H1 (cell line): ENCODE results near the gene SLC26A1. TPM values are rescaled to one million over a fixed set of nuclear protein-coding genes. Genes with fewer than 3 reads are reported as not detected.

Experiments
- CTCF ChIA-PET: fragments of 300-600 bp; sonication (Branson Sonifier 250); formaldehyde crosslinking; loops from one replicate; lab custom pipeline; 2021; ENCODE audit not compliant: partially characterized antibody; lab: Charles Lee
- POLR2A ChIA-PET: fragments of 300-600 bp; sonication (Branson Sonifier 250); formaldehyde crosslinking; loops from one replicate; lab custom pipeline; 2021; ENCODE audit warnings: inconsistent platforms; ENCODE audit not compliant: partially characterized antibody; lab: Charles Lee
- DNase-seq, 2 experiments: peaks; one replicate each; pipeline versions ENCODE4 v3.0.0 to v3.0.0-alpha.2; 2010 to 2022; ENCODE audit warnings: low spot score in 2 of 2, low read depth in 1 of 2, mixed read lengths in 1 of 2
- FAIRE-seq: peaks from 2 replicates; lab custom pipeline; 2011; peaks lifted over from hg19 to GRCh38; lab: Jason Lieb, UNC
- H2AFZ ChIP-seq: 2 replicates; pipeline ENCODE4 v1.8.1; 2012; ENCODE audit warnings: low read length, inconsistent platforms
- H2AK5ac ChIP-seq: 2 replicates; pipeline ENCODE4 v1.6.1; 2013; ENCODE audit warnings: low read depth, low read length
- H2BK120ac ChIP-seq: replicated peaks from 2 replicates; pipeline ENCODE3; 2013; ENCODE audit warnings: low read depth, low read length, inconsistent platforms
- H2BK12ac ChIP-seq: 2 replicates; pipeline ENCODE4 v1.6.1; 2013; ENCODE audit warnings: low read depth, low read length
- H2BK15ac ChIP-seq: 2 replicates; pipeline ENCODE4 v1.6.1; 2013; ENCODE audit warnings: low read length
- H2BK20ac ChIP-seq: 2 replicates; pipeline ENCODE4 v1.6.1; 2013; ENCODE audit warnings: low read length
- H2BK5ac ChIP-seq: 2 replicates; pipeline ENCODE4 v1.6.1; 2013; ENCODE audit warnings: low read depth, low read length
- H3K14ac ChIP-seq: 2 replicates; pipeline ENCODE4 v1.6.1; 2013; ENCODE audit warnings: inconsistent platforms; ENCODE audit not compliant: insufficient read length
- H3K18ac ChIP-seq: 2 replicates; pipeline ENCODE4 v1.6.1; 2013; ENCODE audit warnings: low read length; ENCODE audit errors: extremely low read depth
- H3K23ac ChIP-seq: 2 replicates; pipeline ENCODE4 v1.6.1; 2013; ENCODE audit warnings: inconsistent platforms; ENCODE audit not compliant: insufficient read length
- H3K23me2 ChIP-seq: 2 replicates; pipeline ENCODE4 v1.6.1; 2013; ENCODE audit warnings: low read depth, low read length
- H3K27ac ChIP-seq: 2 replicates; pipeline ENCODE4 v1.6.1; 2011; ENCODE audit warnings: low read depth, low read length, inconsistent platforms
- H3K27me3 ChIP-seq, 4 experiments: replicated peaks in 1 of 4; 1 replicate in 1 of 4; 2 replicates in 3 of 4; pipeline versions ENCODE4 v1.6.1 to v1.8.1; 2011 to 2013; ENCODE audit warnings: low read length in 3 of 4, mild to moderate bottlenecking in 3 of 4, inconsistent platforms in 2 of 4, mixed read lengths in 2 of 4, moderate library complexity in 1 of 4; ENCODE audit not compliant: control insufficient read depth in 3 of 4, insufficient read depth in 3 of 4; ENCODE audit errors: extremely low read depth in 1 of 4
- H3K36me3 ChIP-seq, 4 experiments: 2 replicates each; pipeline versions ENCODE4 v1.6.1 to v1.8.1; 2011 to 2013; ENCODE audit warnings: mild to moderate bottlenecking in 4 of 4, low read length in 3 of 4, moderate library complexity in 2 of 4, control low read depth in 1 of 4, inconsistent platforms in 1 of 4; ENCODE audit not compliant: insufficient read depth in 4 of 4, control insufficient read depth in 2 of 4
- H3K4ac ChIP-seq: replicated peaks from 2 replicates; pipeline ENCODE3; 2013; ENCODE audit warnings: low read length, low read depth, mixed read lengths, inconsistent platforms; ENCODE audit not compliant: insufficient read length
- H3K4me1 ChIP-seq, 4 experiments: replicated peaks in 1 of 4; 1 replicate in 1 of 4; 2 replicates in 3 of 4; pipeline versions ENCODE4 v1.6.1 to v1.8.1; 2011 to 2013; ENCODE audit warnings: low read length in 3 of 4, inconsistent platforms in 2 of 4, mixed read lengths in 1 of 4; ENCODE audit not compliant: insufficient read depth in 4 of 4, control insufficient read depth in 3 of 4
- H3K4me2 ChIP-seq, 2 experiments: 2 replicates each; pipeline versions ENCODE4 v1.6.1 to v1.8.1; 2011 to 2013; ENCODE audit warnings: low read depth in 2 of 2, low read length in 2 of 2, control low read depth in 1 of 2, inconsistent platforms in 1 of 2, mild to moderate bottlenecking in 1 of 2; ENCODE audit not compliant: insufficient read depth in 1 of 2
- H3K4me3 ChIP-seq, 4 experiments: fragments of 200-600, 300-600 bp in 1 of 4; sonication (generic), shearing (Covaris generic), sonication (Bioruptor Twin) in 1 of 4; 2 replicates each; pipeline versions ENCODE4 v1.5.1 to v1.8.1; 2011 to 2016; ENCODE audit warnings: low read length in 4 of 4, low read depth in 3 of 4, control low read depth in 2 of 4, inconsistent platforms in 2 of 4, mild to moderate bottlenecking in 2 of 4, mixed read lengths in 1 of 4, moderate library complexity in 1 of 4; ENCODE audit not compliant: insufficient read depth in 2 of 4; ENCODE audit errors: extremely low read depth in 1 of 4
- H3K56ac ChIP-seq: replicated peaks from 2 replicates; pipeline ENCODE3; 2013; ENCODE audit warnings: low read depth, mild to moderate bottlenecking, mixed read lengths, low read length, inconsistent platforms; ENCODE audit not compliant: insufficient read length
- H3K79me1 ChIP-seq: 2 replicates; pipeline ENCODE4 v1.6.1; 2013; ENCODE audit warnings: low read depth, low read length, control low read depth
- H3K79me2 ChIP-seq, 2 experiments: 2 replicates each; pipeline versions ENCODE4 v1.6.1 to v1.8.1; 2012 to 2013; ENCODE audit warnings: low read length in 2 of 2, mild to moderate bottlenecking in 2 of 2, inconsistent platforms in 1 of 2; ENCODE audit not compliant: insufficient read depth in 2 of 2, control insufficient read depth in 1 of 2
- H3K9ac ChIP-seq, 4 experiments: replicated peaks in 1 of 4; 1 replicate in 1 of 4; 2 replicates in 3 of 4; pipeline versions ENCODE4 v1.6.1 to v1.8.1; 2011 to 2013; ENCODE audit warnings: low read depth in 3 of 4, low read length in 3 of 4, control low read depth in 2 of 4, mild to moderate bottlenecking in 2 of 4, moderate library complexity in 2 of 4, inconsistent platforms in 1 of 4; ENCODE audit errors: extremely low read depth in 1 of 4
- H3K9me3 ChIP-seq, 2 experiments: 2 replicates each; pipeline versions ENCODE4 v1.6.1 to v1.8.1; 2012 to 2013; ENCODE audit warnings: mild to moderate bottlenecking in 2 of 2, moderate library complexity in 2 of 2, control low read depth in 1 of 2, inconsistent platforms in 1 of 2, low read depth in 1 of 2, low read length in 1 of 2, mixed read lengths in 1 of 2; ENCODE audit not compliant: insufficient read depth in 2 of 2
- H4K20me1 ChIP-seq, 2 experiments: replicated peaks in 1 of 2; 2 replicates each; pipeline versions ENCODE3 to v1.8.1; 2011 to 2013; ENCODE audit warnings: inconsistent platforms in 2 of 2, low read length in 2 of 2, mild to moderate bottlenecking in 1 of 2; ENCODE audit not compliant: insufficient read depth in 2 of 2, control insufficient read depth in 1 of 2
- H4K5ac ChIP-seq: 2 replicates; pipeline ENCODE4 v1.6.1; 2013; ENCODE audit warnings: low read length, low read depth, mixed read lengths, inconsistent platforms; ENCODE audit not compliant: insufficient read length
- H4K8ac ChIP-seq: 2 replicates; pipeline ENCODE4 v1.8.0; 2013; ENCODE audit warnings: mild to moderate bottlenecking, moderate library complexity, low read length, inconsistent platforms; ENCODE audit not compliant: insufficient read depth; ENCODE audit errors: extremely low read depth
- H4K91ac ChIP-seq: replicated peaks from 2 replicates; pipeline ENCODE3; 2013; ENCODE audit warnings: low read length, mixed read lengths, inconsistent platforms; ENCODE audit not compliant: insufficient read length
- HDAC2 ChIP-seq, 2 experiments: fragments of 300-600 bp in 1 of 2; sonication (generic) in 1 of 2; IDR thresholded peaks; 2 replicates each; pipeline ENCODE4 v1.6.1; 2011 to 2012; ENCODE audit warnings: low read depth in 2 of 2, low read length in 2 of 2, mild to moderate bottlenecking in 2 of 2, moderate library complexity in 2 of 2, borderline replicate concordance in 1 of 2, inconsistent platforms in 1 of 2
- MAFK ChIP-seq: IDR thresholded peaks from 2 replicates; pipeline ENCODE4 v1.6.1; 2012; ENCODE audit warnings: low read depth, mild to moderate bottlenecking, improper control_type of control experiment, low read length
- NANOG ChIP-seq: IDR thresholded peaks from 2 replicates; pipeline ENCODE4 v1.6.1; 2011; ENCODE audit warnings: low read length, low read depth, mild to moderate bottlenecking, inconsistent platforms; ENCODE audit not compliant: insufficient read depth, poor library complexity, severe bottlenecking
- NRF1 ChIP-seq: IDR thresholded peaks from 2 replicates; pipeline ENCODE4 v1.6.1; 2011; ENCODE audit warnings: mild to moderate bottlenecking, low read depth, low read length, improper control_type of control experiment
- RBBP5 ChIP-seq: IDR thresholded peaks from 2 replicates; pipeline ENCODE4 v1.7.1; 2012; ENCODE audit warnings: low read depth, mild to moderate bottlenecking, inconsistent platforms, low read length, moderate library complexity, borderline replicate concordance
- SIRT6 ChIP-seq: IDR thresholded peaks from one replicate; pipeline ENCODE4 v1.7.1; 2012; ENCODE audit warnings: low read length, inconsistent platforms
- SIX5 ChIP-seq: IDR thresholded peaks from 2 replicates; pipeline ENCODE4 v1.6.1; 2011; ENCODE audit warnings: mild to moderate bottlenecking, low read depth, low read length
- WGBS, 2 experiments: shearing (Covaris generic) in 1 of 2; methylation state at CpG; one replicate each; pipeline versions ENCODE4 v1.1.6 to v1.1.7; 2013 to 2015; ENCODE audit warnings: low lambda C conversion rate in 2 of 2, mixed read lengths in 2 of 2, inconsistent platforms in 1 of 2, low coverage in 1 of 2, missing lambda C conversion rate in 1 of 2; ENCODE audit not compliant: insufficient replicate concordance in 2 of 2, insufficient coverage in 1 of 2, insufficient read length in 1 of 2; ENCODE audit errors: extremely low coverage in 1 of 2, missing lambda C conversion rate in 1 of 2; 5-methylcytosine and 5-hydroxymethylcytosine counted together
- polyA plus RNA-seq, 7 experiments: library from polyadenylated mRNA; depleted of rRNA in 3 of 7; stranded (reverse) in 5 of 7; unstranded in 2 of 7; fragments of >200 nt in 5 of 7; fragments of 200-250 nt in 2 of 7; gene quantifications; 1 replicate in 5 of 7; 2 replicates in 1 of 7; 4 replicates in 1 of 7; pipeline versions ENCODE4 v1.2.1 to v1.2.3, GENCODE V29; 2011 to 2013; ENCODE audit warnings: missing spikeins in 2 of 7, mixed read lengths in 2 of 7
- total RNA-seq: library from RNA; stranded (reverse); fragmentation: NEBNext Ultra II Directional; extraction: Animal tissue kit (Norgen Biotek cat#: 25700); gene quantifications from 2 replicates; pipeline ENCODE4 v1.2.1, GENCODE V29; 2021

Gene SLC26A1
- total and polyA plus RNA-seq, 2 of the 8 experiments (the other 6 are each of a cell fraction or from before 2014, with no cell fraction given) = 0.11 TPM; not detected in 1

DNA sequence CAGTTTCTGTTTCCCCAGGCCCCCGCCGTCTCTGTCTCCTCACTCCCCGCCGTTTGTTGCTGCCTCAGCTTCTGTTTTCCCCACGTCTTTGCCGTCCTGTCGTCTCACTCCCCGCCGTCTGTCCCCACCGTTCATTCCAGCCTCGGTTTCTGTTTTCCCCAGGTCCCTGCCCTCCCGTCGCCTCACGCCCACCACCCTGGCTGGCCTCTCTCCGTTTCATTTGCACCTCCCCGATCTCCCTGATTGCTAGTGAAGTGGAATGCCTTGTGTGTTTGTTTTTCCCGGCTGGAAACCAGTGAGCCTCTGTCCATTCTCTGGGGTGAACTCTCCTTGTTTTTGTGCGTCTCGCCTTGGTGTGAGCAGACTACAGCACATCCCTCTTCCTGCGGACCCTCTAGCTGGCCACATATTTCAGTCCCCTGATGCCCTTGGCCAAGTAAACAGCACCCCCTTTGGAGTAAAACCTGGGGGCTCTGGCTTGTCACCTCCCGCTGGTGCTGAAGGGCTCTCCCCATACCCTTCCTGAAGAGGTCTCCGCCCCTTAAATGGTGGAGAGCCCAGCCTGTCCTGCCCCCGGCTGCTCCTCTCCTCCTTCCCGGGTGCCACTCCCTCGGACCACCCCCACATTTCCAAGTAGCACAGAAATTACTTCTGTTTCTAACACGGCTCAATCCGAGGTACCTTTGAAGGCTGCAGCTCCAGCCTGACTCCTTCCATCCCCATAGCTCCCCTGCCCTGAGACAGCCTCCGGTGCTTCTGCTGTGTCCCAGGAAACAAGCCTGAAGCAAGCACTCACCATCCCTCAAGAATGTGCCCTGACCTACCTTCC lies 47.7 kb downstream of the SLC26A1 start:
- DNase-seq (peak in 1 of 2 experiments; percentile 49), FAIRE-seq (no peak)
- H2AK5ac ChIP-seq = 0 out of 2 replicates have a peak overlapping the region, but pooled peaks have one; percentile 5
- no peak overlapping the region for H3K27ac ChIP-seq
- H3K23ac ChIP-seq = no peak overlapping the region
- H2BK12ac ChIP-seq = peak overlapping the region; percentile 68; the same call in 1 of the 2 replicates
- POLR2A ChIA-PET = interaction anchor here (0.5 to 1.7 kb wide), 2 partner anchors 13 to 187 kb away, joined by 3 to 4 read pairs; partner anchors contain the start of genes GAK and TMEM175
- peaks cover 6% of the 10 kb centered on the region; the same call in 1 of the 2 replicates for H3K23me2 ChIP-seq
- H3K79me1 ChIP-seq = no peaks in the 10 kb centered on the region
- peak overlapping the region; percentile 44; the same call in 1 of the 2 replicates for H2BK5ac ChIP-seq
- H3K56ac ChIP-seq = no peak overlapping the region
- no peaks in the 10 kb centered on the region for H3K9me3 ChIP-seq
- peaks cover 0 to under 1% of the 10 kb centered on the region in 2 experiments for H4K20me1 ChIP-seq
- peak overlapping the region; percentile 83 for H2AFZ ChIP-seq
- no peak overlapping the region for H2BK20ac ChIP-seq
- no peak overlapping the region; a peak in 1 of 7 replicates for H3K9ac ChIP-seq
- CTCF ChIA-PET = interaction anchor here (1.0 kb wide), 1 partner anchor 18 kb away, joined by 3 read pairs; no protein-coding TSS in a partner anchor
- peaks cover 0 to 11% (median 6%) of the 10 kb centered on the region in 4 experiments; a peak in 4 of 7 replicates for H3K27me3 ChIP-seq
- H4K91ac ChIP-seq = peak overlapping the region; percentile 46
- H2BK15ac ChIP-seq = peak overlapping the region; percentile 61
- H3K4me2 ChIP-seq = peak overlapping the region; percentile 69 to 83
- H3K79me2 ChIP-seq = no peaks in the 10 kb centered on the region
- peak overlapping the region in 3 of 4 experiments; percentile 5 to 51 (median 14); a peak in 5 of 8 replicates for H3K4me3 ChIP-seq
- TF ChIP-seq MAFK (no peak), SIRT6 (no peak), SIX5 (no peak), NRF1 (no peak), HDAC2 (IDR thresholded peaks at IDR 0.05; ENCODE audit: borderline replicate concordance in 1 of 2, low read depth in 2 of 2, low read length in 2 of 2) (no peak), NANOG (no peak), RBBP5 (no peak)
- H3K14ac ChIP-seq = no peak overlapping the region
- H3K18ac ChIP-seq = peak overlapping the region; percentile 60
- H3K4me1 ChIP-seq = peaks cover 3 to 10% (median 8%) of the 10 kb centered on the region in 4 experiments
- H3K4ac ChIP-seq = peak overlapping the region; percentile 44
- no peak overlapping the region for H2BK120ac ChIP-seq
- no peaks in the 10 kb centered on the region for H3K36me3 ChIP-seq
- peak overlapping the region; percentile 9; the same call in 1 of the 2 replicates for H4K8ac ChIP-seq
- WGBS, 2 experiments = 42% methylated on average over 28 of the region's 28 CpGs; no CpG with 5 or more reads in 1 of the 2 experiments
- H4K5ac ChIP-seq = peak overlapping the region; percentile 38
